K562 (cell line): ENCODE measurements around the gene MFAP1. TPM values are rescaled to one million over a fixed set of nuclear protein-coding genes. Genes with fewer than 3 reads are reported as not detected.

ENCODE experiments used
- ATAC-seq: fragments of 200-7000 bp; cut with Tn5 transposase; 3 replicates; pipeline ENCODE4 v1.9.1; 2020; ENCODE audit warnings: moderate library complexity
- BruUV-seq: library from RNA; stranded (reverse); fragments of 400-500 nt; replicated peaks from 2 replicates; lab custom pipeline; 2021; lab: Mats Ljungman, UMichigan
- CTCF ChIA-PET: fragments of 300-600 bp; formaldehyde crosslinking; extraction: SDS; loops from one replicate; lab custom pipeline; 2021; ENCODE audit warnings: low intra/inter-chr PET ratio; lab: Yijun Ruan, JAX
- POLR2A ChIA-PET: fragments of 300-600, 350-650 bp; sonication (Branson Sonifier 250); formaldehyde crosslinking; extraction: SDS; loops from one replicate; lab custom pipeline; 2021; ENCODE audit warnings: antibody characterized with exemption, inconsistent platforms; lab: Yijun Ruan, JAX
- DNase-seq, 4 experiments: peaks; one replicate each; pipeline versions ENCODE4 v3.0.0 to v3.0.0-alpha.2; 2011 to 2018; ENCODE audit warnings: low spot score in 3 of 4, mixed read lengths in 3 of 4; ENCODE audit errors: extremely low read depth in 1 of 4
- FAIRE-seq: peaks from 2 replicates; lab custom pipeline; 2011; peaks lifted over from hg19 to GRCh38; lab: Jason Lieb, UNC
- H2AFZ ChIP-seq: 2 replicates; pipeline ENCODE4 v1.6.0; 2011; ENCODE audit warnings: low read depth, low read length, control low read depth, inconsistent platforms
- H3K27ac ChIP-seq: fragments of 200-600 bp; 3 replicates; pipeline ENCODE4 v1.8.0; 2011; ENCODE audit warnings: low read depth, mild to moderate bottlenecking, control low read depth, inconsistent platforms, low read length, moderate library complexity, mixed read lengths; ENCODE audit errors: extremely low read depth
- H3K27me3 ChIP-seq, 2 experiments: fragments of 300-600 bp in 1 of 2; 2 replicates in 1 of 2; 3 replicates in 1 of 2; pipeline versions ENCODE4 v1.6.0 to v1.8.0; 2011; ENCODE audit warnings: inconsistent platforms in 2 of 2, low read length in 2 of 2, mild to moderate bottlenecking in 1 of 2, mixed read lengths in 1 of 2, moderate library complexity in 1 of 2; ENCODE audit not compliant: control insufficient read depth in 2 of 2, insufficient read depth in 2 of 2
- H3K36me3 ChIP-seq: fragments of 300-600 bp; 3 replicates; pipeline ENCODE4 v1.8.0; 2011; ENCODE audit warnings: mild to moderate bottlenecking, low read length, inconsistent platforms; ENCODE audit not compliant: control insufficient read depth, insufficient read depth
- H3K4me1 ChIP-seq, 2 experiments: fragments of 200-600 bp in 1 of 2; replicated peaks in 1 of 2; 2 replicates in 1 of 2; 3 replicates in 1 of 2; pipeline versions ENCODE4 v1.5.1 to v1.8.0; 2011; ENCODE audit warnings: inconsistent platforms in 2 of 2, low read length in 2 of 2, mild to moderate bottlenecking in 1 of 2, mixed read lengths in 1 of 2, moderate library complexity in 1 of 2; ENCODE audit not compliant: control insufficient read depth in 2 of 2, insufficient read depth in 2 of 2
- H3K4me2 ChIP-seq: 2 replicates; pipeline ENCODE4 v1.6.1; 2011; ENCODE audit warnings: low read length, control low read depth, inconsistent platforms, mixed read lengths; ENCODE audit not compliant: insufficient read depth
- H3K4me3 ChIP-seq: fragments of 200-600 bp; sonication (generic), shearing (Covaris generic); 2 replicates; pipeline ENCODE4 v1.5.1; 2016; ENCODE audit warnings: control low read depth, inconsistent platforms
- H3K79me2 ChIP-seq: fragments of 200-600 bp; 3 replicates; pipeline ENCODE4 v1.8.0; 2011; ENCODE audit warnings: low read length, inconsistent platforms; ENCODE audit not compliant: control insufficient read depth, insufficient read depth
- H3K9ac ChIP-seq, 2 experiments: 2 replicates each; pipeline versions ENCODE4 v1.6.0 to v1.6.1; 2011; ENCODE audit warnings: low read depth in 2 of 2, low read length in 2 of 2, control low read depth in 1 of 2, inconsistent platforms in 1 of 2, mild to moderate bottlenecking in 1 of 2, mixed read lengths in 1 of 2; ENCODE audit not compliant: insufficient read depth in 1 of 2
- H3K9me1 ChIP-seq: one replicate; pipeline ENCODE4 v1.6.0; 2011; ENCODE audit warnings: inconsistent platforms, mild to moderate bottlenecking, low read length, moderate library complexity; ENCODE audit not compliant: control insufficient read depth, insufficient read depth
- H3K9me3 ChIP-seq: replicated peaks from 2 replicates; pipeline ENCODE4 v1.5.1; 2011; ENCODE audit warnings: low read depth, low read length, inconsistent platforms; ENCODE audit not compliant: control insufficient read depth, insufficient read depth
- H4K20me1 ChIP-seq: replicated peaks from 2 replicates; pipeline ENCODE4 v1.6.1; 2011; ENCODE audit warnings: low read length, inconsistent platforms, mixed read lengths; ENCODE audit not compliant: control insufficient read depth, insufficient read depth
- COPS2 ChIP-seq: fragments of 450-650 bp; conservative IDR thresholded peaks from 2 replicates; pipeline ENCODE4 v1.6.1; 2016; ENCODE audit warnings: mild to moderate bottlenecking, moderate library complexity
- DACH1 ChIP-seq: fragments of 450-650 bp; IDR thresholded peaks from 2 replicates; pipeline ENCODE4 v1.6.1; 2018; ENCODE audit not compliant: partially characterized antibody
- EHMT2 ChIP-seq: fragments of 450-650 bp; IDR thresholded peaks from 2 replicates; pipeline ENCODE4 v1.6.1; 2018; ENCODE audit warnings: antibody characterized with exemption
- ELF4 ChIP-seq: fragments of 450-650 bp; formaldehyde crosslinking; IDR thresholded peaks from 2 replicates; pipeline ENCODE4 v1.4.0; 2022; ENCODE audit warnings: missing genetic modification characterization
- HLTF ChIP-seq: fragments of 450-650 bp; IDR thresholded peaks from 2 replicates; pipeline ENCODE4 v1.6.1; 2016
- KDM5B ChIP-seq: fragments of 200-600 bp; sonication (generic); IDR thresholded peaks from 2 replicates; pipeline ENCODE4 v1.6.1; 2012; ENCODE audit warnings: low read depth, mild to moderate bottlenecking, moderate library complexity, low read length, control low read depth, inconsistent platforms; ENCODE audit not compliant: insufficient replicate concordance
- LARP7 ChIP-seq: fragments of 450-650 bp; IDR thresholded peaks from 2 replicates; pipeline ENCODE4 v1.6.1; 2016
- LEF1 ChIP-seq: fragments of 450-650 bp; IDR thresholded peaks from 2 replicates; pipeline ENCODE4 v1.6.1; 2016; ENCODE audit warnings: mild to moderate bottlenecking
- POLR2A ChIP-seq: fragments of 450-650 bp; conservative IDR thresholded peaks from 2 replicates; pipeline ENCODE4 v1.6.1; 2016
- SIN3B ChIP-seq: fragments of 450-650 bp; IDR thresholded peaks from 2 replicates; pipeline ENCODE4 v1.6.1; 2017; ENCODE audit warnings: low read depth, mild to moderate bottlenecking, moderate library complexity
- SMAD1 ChIP-seq: fragments of 150-350 bp; IDR thresholded peaks from 2 replicates; pipeline ENCODE4 v1.6.1; 2014; ENCODE audit warnings: low read length, low read depth; ENCODE audit not compliant: partially characterized antibody
- SMARCA4 ChIP-seq: fragments of 450-650 bp; IDR thresholded peaks from 2 replicates; pipeline ENCODE4 v1.6.1; 2016
- SREBF1 ChIP-seq: fragments of 150-350 bp; IDR thresholded peaks from 2 replicates; pipeline ENCODE4 v1.6.1; 2014; ENCODE audit warnings: antibody characterized with exemption, low read depth, low read length, borderline replicate concordance
- U2AF1 ChIP-seq: fragments of 200-400 bp; formaldehyde crosslinking; optimal IDR thresholded peaks from 2 replicates; pipeline ENCODE3; 2017; ENCODE audit warnings: mild to moderate bottlenecking, low read depth, low read length, moderate library complexity
- ZNF146 ChIP-seq: IDR thresholded peaks from one replicate; pipeline ENCODE4 v1.6.1; 2018; ENCODE audit warnings: missing compliant biosample characterization; ENCODE audit not compliant: unreplicated experiment
- WGBS: fragments of 100-300 bp; shearing (Covaris generic); methylation state at CpG from one replicate; pipeline ENCODE4 v1.1.6; 2016; ENCODE audit warnings: low coverage, mixed read lengths; ENCODE audit not compliant: insufficient coverage; ENCODE audit errors: missing lambda C conversion rate; 5-methylcytosine and 5-hydroxymethylcytosine counted together
- in situ Hi-C: fragments of 300-500 bp; cut with MboI; formaldehyde crosslinking; loops from 4 replicates; pipeline ENCODE4 v1.15.0; 2018; ENCODE audit warnings: inconsistent platforms, mixed read lengths
- intact Hi-C: fragments of 100-400 bp; cut with micrococcal nuclease; formaldehyde crosslinking; loops from 2 replicates; pipeline ENCODE4 v1.14.2; 2022
- polyA plus RNA-seq, 8 experiments: library from polyadenylated mRNA; depleted of rRNA in 4 of 8; stranded (reverse) in 5 of 8; unstranded in 3 of 8; fragments of >200 nt; fragmentation: Nextera tagmentation in 2 of 8; fragmentation: Illumina TruSeq in 1 of 8; extraction: Ambion mirVana in 2 of 8; extraction: Trizol in 1 of 8; gene quantifications; 2 replicates each; pipeline versions ENCODE4 v1.2.1 to v1.2.3, GENCODE V29; 2011 to 2014; ENCODE audit warnings: inconsistent platforms in 1 of 8, missing spikeins in 1 of 8
- total RNA-seq, 7 experiments: library from RNA; depleted of rRNA in 6 of 7; stranded (reverse); fragments of >200 nt in 6 of 7; fragmentation: Illumina TruSeq in 2 of 7; extraction: Trizol in 2 of 7; gene quantifications; 2 replicates each; pipeline versions ENCODE4 v1.2.1 to v1.2.3, GENCODE V29; 2011 to 2021; ENCODE audit warnings: low replicate concordance in 1 of 7
- TF ChIP-seq, protein P1 (sequence below): fragments of 250-450 bp; sonication (Bioruptor Pico); IDR thresholded peaks from 2 replicates; pipeline ENCODE4 v1.8.0; 2022; ENCODE audit warnings: moderate library complexity, mild to moderate bottlenecking, inconsistent platforms
- TF ChIP-seq, protein P2 (sequence below), 3 experiments: fragments of 200-800 bp in 1 of 3; fragments of 250-450 bp in 1 of 3; fragments of 450-650 bp in 1 of 3; sonication (Bioruptor Pico) in 1 of 3; sonication (Bioruptor generic) in 1 of 3; formaldehyde crosslinking in 1 of 3; IDR thresholded peaks; 2 replicates each; pipeline versions ENCODE4 v1.6.1 to v1.8.0; 2016 to 2022; ENCODE audit warnings: mild to moderate bottlenecking in 2 of 3, missing genetic modification characterization in 2 of 3, missing compliant biosample characterization in 1 of 3, moderate library complexity in 1 of 3
- TF ChIP-seq, protein P3 (sequence below): sonication (generic); formaldehyde crosslinking; IDR thresholded peaks from 2 replicates; pipeline ENCODE4 v1.8.1; 2022; ENCODE audit warnings: missing genetic modification reagents

The MFAP1 gene
- total and polyA plus RNA-seq, 9 of the 15 experiments (the other 6 are each of a cell fraction or from before 2014, with no cell fraction given), result 34.9 to 64.1 (median 48.2) TPM

DNA sequence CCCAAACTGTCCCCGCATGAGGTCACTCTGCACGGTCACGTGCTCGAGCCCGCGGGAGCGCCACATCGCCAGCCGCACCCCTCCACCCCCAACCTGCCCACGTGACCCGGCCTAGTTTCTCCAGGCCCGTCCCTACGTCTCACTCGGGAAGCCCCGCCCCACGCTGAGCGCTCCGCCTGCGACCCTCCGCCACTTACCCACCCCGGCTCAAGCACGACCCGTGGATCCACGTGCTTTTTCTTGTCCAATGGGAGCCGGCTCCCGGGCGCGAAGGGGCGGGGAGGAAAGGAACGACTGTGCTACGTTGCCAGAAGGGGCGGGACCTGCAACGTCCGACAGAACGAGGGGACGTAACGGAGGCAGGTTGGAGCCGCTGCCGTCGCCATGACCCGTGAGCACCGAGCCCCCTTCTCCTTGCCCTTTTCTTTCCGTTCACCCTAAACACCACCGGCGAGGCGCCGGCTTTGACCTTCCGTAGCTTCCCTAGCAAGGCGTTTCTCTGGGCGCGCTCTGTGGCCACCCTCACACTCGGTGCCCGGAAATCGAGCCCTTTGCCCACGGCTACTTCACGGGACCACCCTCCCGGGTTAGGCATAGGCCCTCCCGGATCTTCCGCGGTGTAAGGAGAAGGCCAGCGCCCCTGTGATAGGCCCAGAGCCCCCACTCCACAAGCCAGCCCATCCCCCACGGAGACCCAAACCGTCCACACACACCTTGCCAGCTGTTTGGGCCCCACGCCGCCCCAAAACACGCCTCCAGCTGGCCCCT is 32.3 kb downstream of the MFAP1 start, which contains the start of gene SERF2:
SERF2 (plus strand) TSS at position 328 of the 768 bp plus-strand sequence; CDS start at position 385, 57 bp downstream.
- DNase-seq (peak; percentile 98 to 100 (median 98)), ATAC-seq (peak; percentile 95), FAIRE-seq (peak; percentile 98)
- Histone ChIP-seq H2AFZ (peak within 1 kb of the TSS; percentile 100), H3K79me2 (peaks cover 36% of the 10 kb centered on the region), H3K9ac (peak within 1 kb of the TSS; percentile 100), H3K4me1 (peaks cover 26 to 35% of the 10 kb centered on the region in 2 experiments), H3K4me2 (peak within 1 kb of the TSS; percentile 96), H3K27me3 (no peaks in the 10 kb centered on the region), H3K27ac (peak within 1 kb of the TSS; percentile 99), H3K36me3 (peaks cover 43% of the 10 kb centered on the region), H3K9me1 (peaks cover 17% of the 10 kb centered on the region), H3K4me3 (peak within 1 kb of the TSS; percentile 95), H3K9me3 (no peaks in the 10 kb centered on the region), H4K20me1 (peaks cover 17% of the 10 kb centered on the region; the same call in 1 of the 2 replicates)
- TSS peak; percentile 49 for BruUV-seq
- CTCF ChIA-PET, result no interaction called here
- intact Hi-C loops, result no loop called here
- in situ Hi-C loops, result no loop called here
- POLR2A ChIA-PET, result interaction anchor here (0.8 to 6.1 kb wide), 6 partner anchors 9 to 44 kb away, joined by 3 to 29 read pairs (median 10); partner anchors contain the start of genes ELL3, HYPK, MFAP1 and SERINC4
- WGBS, result under 1% methylated on average over 53 of the region's 66 CpGs
- TF ChIP-seq HLTF (peak; percentile 33; the same call in 1 of the 2 replicates), SREBF1 (no peak), LARP7 (0 out of 2 replicates have a peak, but pooled peaks have one; percentile 65), SIN3B (no peak), LEF1 (peak; percentile 68; the same call in 1 of the 2 replicates), ELF4 (CRISPR knock-in tag) (no peak), POLR2A (peak; percentile 98), DACH1 (peak; percentile 62), KDM5B (peak; percentile 59), SMARCA4 (no peak; the same call in 1 of the 2 replicates), SMAD1 (peak; percentile 66), U2AF1 (no peak), ZNF146 (CRISPR knock-in tag) (no peak), EHMT2 (no peak), COPS2 (no peak)
- TF ChIP-seq, protein P1, sequence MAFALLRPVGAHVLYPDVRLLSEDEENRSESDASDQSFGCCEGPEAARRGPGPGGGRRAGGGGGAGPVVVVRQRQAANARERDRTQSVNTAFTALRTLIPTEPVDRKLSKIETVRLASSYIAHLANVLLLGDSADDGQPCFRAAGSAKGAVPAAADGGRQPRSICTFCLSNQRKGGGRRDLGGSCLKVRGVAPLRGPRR (CRISPR knock-in tag), result no peak
- TF ChIP-seq, protein P2, sequence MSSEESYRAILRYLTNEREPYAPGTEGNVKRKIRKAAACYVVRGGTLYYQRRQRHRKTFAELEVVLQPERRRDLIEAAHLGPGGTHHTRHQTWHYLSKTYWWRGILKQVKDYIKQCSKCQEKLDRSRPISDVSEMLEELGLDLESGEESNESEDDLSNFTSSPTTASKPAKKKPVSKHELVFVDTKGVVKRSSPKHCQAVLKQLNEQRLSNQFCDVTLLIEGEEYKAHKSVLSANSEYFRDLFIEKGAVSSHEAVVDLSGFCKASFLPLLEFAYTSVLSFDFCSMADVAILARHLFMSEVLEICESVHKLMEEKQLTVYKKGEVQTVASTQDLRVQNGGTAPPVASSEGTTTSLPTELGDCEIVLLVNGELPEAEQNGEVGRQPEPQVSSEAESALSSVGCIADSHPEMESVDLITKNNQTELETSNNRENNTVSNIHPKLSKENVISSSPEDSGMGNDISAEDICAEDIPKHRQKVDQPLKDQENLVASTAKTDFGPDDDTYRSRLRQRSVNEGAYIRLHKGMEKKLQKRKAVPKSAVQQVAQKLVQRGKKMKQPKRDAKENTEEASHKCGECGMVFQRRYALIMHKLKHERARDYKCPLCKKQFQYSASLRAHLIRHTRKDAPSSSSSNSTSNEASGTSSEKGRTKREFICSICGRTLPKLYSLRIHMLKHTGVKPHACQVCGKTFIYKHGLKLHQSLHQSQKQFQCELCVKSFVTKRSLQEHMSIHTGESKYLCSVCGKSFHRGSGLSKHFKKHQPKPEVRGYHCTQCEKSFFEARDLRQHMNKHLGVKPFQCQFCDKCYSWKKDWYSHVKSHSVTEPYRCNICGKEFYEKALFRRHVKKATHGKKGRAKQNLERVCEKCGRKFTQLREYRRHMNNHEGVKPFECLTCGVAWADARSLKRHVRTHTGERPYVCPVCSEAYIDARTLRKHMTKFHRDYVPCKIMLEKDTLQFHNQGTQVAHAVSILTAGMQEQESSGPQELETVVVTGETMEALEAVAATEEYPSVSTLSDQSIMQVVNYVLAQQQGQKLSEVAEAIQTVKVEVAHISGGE (CRISPR knock-in tag; IDR thresholded peaks at IDR 0.05), result peak in 1 of 3 experiments; percentile 40; a peak in 1 of 6 replicates
- TF ChIP-seq, protein P3, sequence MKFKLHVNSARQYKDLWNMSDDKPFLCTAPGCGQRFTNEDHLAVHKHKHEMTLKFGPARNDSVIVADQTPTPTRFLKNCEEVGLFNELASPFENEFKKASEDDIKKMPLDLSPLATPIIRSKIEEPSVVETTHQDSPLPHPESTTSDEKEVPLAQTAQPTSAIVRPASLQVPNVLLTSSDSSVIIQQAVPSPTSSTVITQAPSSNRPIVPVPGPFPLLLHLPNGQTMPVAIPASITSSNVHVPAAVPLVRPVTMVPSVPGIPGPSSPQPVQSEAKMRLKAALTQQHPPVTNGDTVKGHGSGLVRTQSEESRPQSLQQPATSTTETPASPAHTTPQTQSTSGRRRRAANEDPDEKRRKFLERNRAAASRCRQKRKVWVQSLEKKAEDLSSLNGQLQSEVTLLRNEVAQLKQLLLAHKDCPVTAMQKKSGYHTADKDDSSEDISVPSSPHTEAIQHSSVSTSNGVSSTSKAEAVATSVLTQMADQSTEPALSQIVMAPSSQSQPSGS (CRISPR knock-in tag), result no peak
